Endothelial cell (in vitro differentiated cells): Measurements from ENCODE around the gene ARHGAP26. TPM values are rescaled to one million over a fixed set of nuclear protein-coding genes. Genes with fewer than 3 reads are reported as not detected.
A peak's percentile ranks its signal among the peaks of the same experiment; 100 is the strongest.

ENCODE experiments used
- DNase-seq: peaks from one replicate; pipeline ENCODE4 v3.0.0; 2021; ENCODE audit warnings: low spot score
- H3K27ac Mint-ChIP-seq: one replicate; pipeline ENCODE4 v1.8.0; 2021; ENCODE audit warnings: mixed read lengths, inconsistent platforms; ENCODE audit not compliant: unreplicated experiment
- H3K27me3 Mint-ChIP-seq: one replicate; pipeline ENCODE4 v1.8.0; 2021; ENCODE audit warnings: mild to moderate bottlenecking, moderate library complexity, mixed read lengths, inconsistent platforms; ENCODE audit not compliant: unreplicated experiment
- H3K36me3 Mint-ChIP-seq: one replicate; pipeline ENCODE4 v1.8.0; 2021; ENCODE audit warnings: mild to moderate bottlenecking, low read depth, mixed read lengths, inconsistent platforms; ENCODE audit not compliant: unreplicated experiment
- H3K4me1 Mint-ChIP-seq: one replicate; pipeline ENCODE4 v1.8.0; 2021; ENCODE audit warnings: mild to moderate bottlenecking, mixed read lengths, inconsistent platforms; ENCODE audit not compliant: unreplicated experiment
- H3K4me3 Mint-ChIP-seq: one replicate; pipeline ENCODE4 v1.8.0; 2021; ENCODE audit warnings: mild to moderate bottlenecking, mixed read lengths, inconsistent platforms; ENCODE audit not compliant: unreplicated experiment
- H3K9me3 Mint-ChIP-seq: one replicate; pipeline ENCODE4 v1.8.0; 2021; ENCODE audit warnings: mixed read lengths, inconsistent platforms; ENCODE audit not compliant: unreplicated experiment
- CTCF ChIP-seq: fragments of 200-600 bp; sonication (generic); IDR thresholded peaks from one replicate; pipeline ENCODE4 v1.5.0; 2021; ENCODE audit warnings: antibody characterized with exemption; ENCODE audit not compliant: unreplicated experiment
- total RNA-seq: library from RNA; stranded (reverse); fragmentation: NEBNext Ultra II Directional; extraction: Animal tissue kit (Norgen Biotek cat#: 25700); gene quantifications from one replicate; pipeline ENCODE4 v1.2.1, GENCODE V29; 2021; ENCODE audit not compliant: unreplicated experiment

The ARHGAP26 gene
- total RNA-seq, 1 donor from 2014 or later, result 81.5 TPM

DNA sequence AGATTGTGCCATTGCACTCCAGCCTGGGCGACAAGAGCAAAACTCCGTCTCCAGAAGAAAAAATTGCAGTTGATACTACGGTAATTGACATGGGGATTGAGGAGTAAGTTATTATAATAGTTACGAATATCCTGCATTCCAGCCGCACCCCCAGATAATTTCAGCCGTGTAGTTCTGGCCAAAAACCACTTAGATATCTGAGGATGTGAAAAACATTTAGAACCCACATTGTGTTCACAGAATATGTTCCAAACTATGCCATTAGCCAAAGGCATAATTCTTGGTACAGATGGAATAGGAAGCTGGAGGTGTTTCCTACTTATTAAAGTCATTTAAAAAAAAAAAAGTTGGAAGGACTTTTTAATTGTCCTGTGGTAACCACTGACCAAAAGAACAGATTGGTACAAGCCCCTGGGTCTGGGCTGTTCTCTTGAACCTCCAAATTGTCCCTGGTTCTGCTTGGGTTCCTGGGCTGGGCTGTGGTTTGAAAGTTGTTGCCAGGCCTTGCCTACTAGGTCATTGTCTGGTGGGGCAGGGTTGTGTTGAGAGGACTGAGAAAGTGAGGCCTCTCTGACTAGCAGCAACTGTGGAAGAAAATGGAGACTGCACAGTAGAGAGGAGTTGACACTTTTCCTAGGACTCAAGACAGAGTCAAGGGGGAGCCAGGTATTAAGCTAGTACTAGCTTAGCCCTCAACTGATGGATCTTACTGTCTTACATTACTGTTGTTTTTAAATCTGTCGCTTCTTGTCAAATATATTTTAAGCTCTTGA lies 434.5 kb downstream of the ARHGAP26 start:
- H3K4me3 Mint-ChIP-seq, result no peak overlapping the region
- DNase-seq, result no peak
- peaks cover 2% of the 10 kb centered on the region for H3K27me3 Mint-ChIP-seq
- no peak overlapping the region for H3K27ac Mint-ChIP-seq
- H3K9me3 Mint-ChIP-seq, result no peaks in the 10 kb centered on the region
- no peak for TF ChIP-seq CTCF
- H3K4me1 Mint-ChIP-seq, result peaks cover 9% of the 10 kb centered on the region
- H3K36me3 Mint-ChIP-seq, result peaks cover 6% of the 10 kb centered on the region

DNA sequence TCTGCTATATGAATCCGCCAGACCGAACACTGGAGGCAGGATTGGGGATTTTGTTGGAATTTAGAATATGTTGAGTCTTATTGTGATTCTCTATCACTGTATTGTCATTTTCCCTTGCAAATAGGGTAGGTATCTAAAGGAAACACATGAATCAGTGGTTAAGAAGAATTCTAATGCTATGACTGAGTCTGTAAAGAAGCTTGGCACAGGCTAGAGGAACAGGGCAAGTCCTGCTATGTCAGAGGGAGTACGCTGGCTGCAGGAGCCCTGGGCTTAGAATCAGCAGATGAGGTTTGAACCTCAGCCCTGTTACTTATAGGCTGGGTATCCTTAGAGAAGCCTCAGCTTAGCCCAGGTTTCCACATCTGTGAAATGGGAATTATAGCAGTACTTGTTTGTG lies 435.2 kb downstream of the ARHGAP26 start:
- Mint-ChIP-seq H3K27ac (no peak overlapping the region), H3K36me3 (peaks cover 12% of the 10 kb centered on the region), H3K4me3 (no peak overlapping the region), H3K9me3 (no peaks in the 10 kb centered on the region), H3K4me1 (peaks cover 2% of the 10 kb centered on the region), H3K27me3 (peaks cover 2% of the 10 kb centered on the region)
- no peak for DNase-seq
- no peak for TF ChIP-seq CTCF

- no peak overlapping the region for H3K4me3 Mint-ChIP-seq
- H3K9me3 Mint-ChIP-seq, result no peaks in the 10 kb centered on the region
- no peak overlapping the region for H3K27ac Mint-ChIP-seq
- peaks cover 15% of the 10 kb centered on the region for H3K36me3 Mint-ChIP-seq
- H3K4me1 Mint-ChIP-seq, result no peaks in the 10 kb centered on the region
- TF ChIP-seq CTCF, result no peak
- H3K27me3 Mint-ChIP-seq, result peaks cover 2% of the 10 kb centered on the region
- no peak for DNase-seq
These were observed 435.7 kb downstream of the ARHGAP26 start for GRCh38 chr5:143205883-143206195.

DNA sequence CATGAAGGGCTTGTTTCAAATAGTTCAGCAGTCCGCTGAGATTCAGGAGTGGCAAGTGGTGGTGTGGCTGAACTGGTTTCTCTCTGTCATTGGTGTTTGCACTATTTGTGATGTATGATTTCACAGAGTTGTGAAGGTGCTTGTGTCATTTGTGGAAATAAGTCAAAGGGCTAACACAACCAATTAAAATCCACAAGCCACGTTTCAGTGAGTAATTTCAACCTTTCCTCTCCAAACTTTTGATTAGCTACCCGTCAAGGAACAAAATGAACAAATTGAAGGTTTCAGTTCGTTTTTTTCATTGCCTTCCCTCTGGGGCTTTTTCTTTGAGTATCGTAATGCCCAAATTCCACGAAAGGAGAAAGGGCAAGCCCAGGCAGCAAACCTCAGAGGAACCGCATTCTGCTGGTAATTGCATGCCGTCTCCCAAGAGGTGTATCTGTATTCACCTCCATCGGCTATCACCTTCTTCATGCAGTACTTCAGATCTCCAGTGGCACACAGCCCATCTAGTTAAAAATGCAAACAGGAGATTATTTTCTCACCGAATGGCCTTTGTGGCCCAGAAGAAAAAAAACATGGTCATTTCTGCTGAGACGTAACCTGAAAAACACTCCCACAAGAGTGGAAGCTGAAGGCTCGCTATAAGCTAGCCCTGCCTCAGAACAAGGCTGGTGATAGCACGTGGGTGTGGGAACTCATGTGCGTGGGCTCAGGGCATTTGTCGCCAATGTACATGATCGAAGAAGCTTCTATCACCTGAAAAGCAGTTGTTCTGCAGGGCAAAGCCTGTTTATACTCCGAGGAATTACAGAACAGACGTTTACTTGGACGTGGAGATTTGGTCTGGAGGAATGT lies 436.2 kb downstream of the ARHGAP26 start:
- Mint-ChIP-seq H3K4me3 (no peak overlapping the region), H3K4me1 (peaks cover under 1% of the 10 kb centered on the region), H3K27me3 (peaks cover 2% of the 10 kb centered on the region), H3K27ac (no peak overlapping the region), H3K9me3 (no peaks in the 10 kb centered on the region), H3K36me3 (peaks cover 15% of the 10 kb centered on the region)
- DNase-seq, result no peak
- no peak for TF ChIP-seq CTCF

GRCh38 chr5:143207058-143207457 lies 436.9 kb downstream of the ARHGAP26 start:
- Mint-ChIP-seq H3K27me3 (peaks cover under 1% of the 10 kb centered on the region), H3K9me3 (no peaks in the 10 kb centered on the region), H3K4me3 (peak overlapping the region; percentile 9), H3K4me1 (peaks cover 7% of the 10 kb centered on the region), H3K27ac (no peak overlapping the region), H3K36me3 (peaks cover 16% of the 10 kb centered on the region)
- no peak for DNase-seq
- TF ChIP-seq CTCF, result no peak
